BE2C (cell line): ENCODE data around the gene TALDO1.

ENCODE experiments used
- DNase-seq: peaks from one replicate; pipeline ENCODE4 v3.0.0-alpha.2; 2020
- H3K27me3 ChIP-seq: fragments of 250-450 bp; sonication (Bioruptor Pico); 2 replicates; pipeline ENCODE4 v1.5.1; 2020; ENCODE audit warnings: mild to moderate bottlenecking
- H3K36me3 ChIP-seq: fragments of 250-450 bp; sonication (Bioruptor Pico); 2 replicates; pipeline ENCODE4 v1.5.1; 2020; ENCODE audit warnings: mild to moderate bottlenecking
- H3K4me1 ChIP-seq: fragments of 250-450 bp; sonication (Bioruptor Pico); 2 replicates; pipeline ENCODE4 v1.5.1; 2020
- H3K4me3 ChIP-seq: 2 replicates; pipeline ENCODE4 v1.5.1; 2011; ENCODE audit warnings: low read depth, low read length
- H3K9me3 ChIP-seq: fragments of 250-450 bp; sonication (Bioruptor Pico); 2 replicates; pipeline ENCODE4 v1.5.1; 2020
- CTCF ChIP-seq: IDR thresholded peaks from 2 replicates; pipeline ENCODE4 v1.5.1; 2012; ENCODE audit warnings: mild to moderate bottlenecking, low read depth, low read length

The TALDO1 gene

GRCh38 chr11:705646-706438 lies 41.4 kb upstream of the TALDO1 start, which contains the start of gene EPS8L2:
TSS of gene EPS8L2 (plus strand) at chr11:706231. CDS start at chr11:709408, 3,177 bp downstream.
- Histone ChIP-seq H3K9me3 (no peaks in the 10 kb centered on the region), H3K4me3 (no peak within 1 kb of the TSS), H3K4me1 (no peaks in the 10 kb centered on the region), H3K27me3 (peaks cover 4% of the 10 kb centered on the region; the same call in 1 of the 2 replicates), H3K36me3 (no peaks in the 10 kb centered on the region)
- TF ChIP-seq CTCF, result no peak
- no peak for DNase-seq

GRCh38 chr11:706439-706956 lies 40.8 kb upstream of the TALDO1 start:
- DNase-seq, result no peak
- no peak for TF ChIP-seq CTCF
- no peak overlapping the region for H3K4me3 ChIP-seq
- no peaks in the 10 kb centered on the region for H3K4me1 ChIP-seq
- no peaks in the 10 kb centered on the region for H3K9me3 ChIP-seq
- peaks cover 4% of the 10 kb centered on the region; the same call in 1 of the 2 replicates for H3K27me3 ChIP-seq
- H3K36me3 ChIP-seq, result no peaks in the 10 kb centered on the region

GRCh38 chr11:706957-707816 lies 40.1 kb upstream of the TALDO1 start:
- Histone ChIP-seq H3K36me3 (no peaks in the 10 kb centered on the region), H3K4me3 (no peak overlapping the region), H3K9me3 (no peaks in the 10 kb centered on the region), H3K27me3 (peaks cover 4% of the 10 kb centered on the region; the same call in 1 of the 2 replicates), H3K4me1 (no peaks in the 10 kb centered on the region)
- no peak for TF ChIP-seq CTCF
- no peak for DNase-seq

- peaks cover 4% of the 10 kb centered on the region; the same call in 1 of the 2 replicates for H3K27me3 ChIP-seq
- no peak overlapping the region for H3K4me3 ChIP-seq
- DNase-seq, result no peak
- TF ChIP-seq CTCF, result no peak
- H3K9me3 ChIP-seq, result no peaks in the 10 kb centered on the region
- H3K4me1 ChIP-seq, result no peaks in the 10 kb centered on the region
- no peaks in the 10 kb centered on the region for H3K36me3 ChIP-seq
Measured at GRCh38 chr11:707817-708420, 39.3 kb upstream of the TALDO1 start.

- no peak for DNase-seq
- Histone ChIP-seq H3K4me1 (no peaks in the 10 kb centered on the region), H3K9me3 (no peaks in the 10 kb centered on the region), H3K4me3 (no peak overlapping the region), H3K27me3 (peaks cover 4% of the 10 kb centered on the region; the same call in 1 of the 2 replicates), H3K36me3 (no peaks in the 10 kb centered on the region)
- TF ChIP-seq CTCF, result no peak
Measured at GRCh38 chr11:708511-708910, 38.8 kb upstream of the TALDO1 start.
